Melanocyte of skin (primary cell): ENCODE measurements around the gene PSMA7. TPM values are rescaled to one million over a fixed set of nuclear protein-coding genes. Genes with fewer than 3 reads are reported as not detected.

Experiments used
- total RNA-seq, 2 donors: library from RNA; depleted of rRNA; stranded (reverse); fragments of >200 nt; gene quantifications; 2 replicates each; pipeline ENCODE4 v1.2.3, GENCODE V29; 2012

Gene PSMA7
- 100 to 1,000 TPM; 331 to 446 TPM for total RNA-seq

DNA sequence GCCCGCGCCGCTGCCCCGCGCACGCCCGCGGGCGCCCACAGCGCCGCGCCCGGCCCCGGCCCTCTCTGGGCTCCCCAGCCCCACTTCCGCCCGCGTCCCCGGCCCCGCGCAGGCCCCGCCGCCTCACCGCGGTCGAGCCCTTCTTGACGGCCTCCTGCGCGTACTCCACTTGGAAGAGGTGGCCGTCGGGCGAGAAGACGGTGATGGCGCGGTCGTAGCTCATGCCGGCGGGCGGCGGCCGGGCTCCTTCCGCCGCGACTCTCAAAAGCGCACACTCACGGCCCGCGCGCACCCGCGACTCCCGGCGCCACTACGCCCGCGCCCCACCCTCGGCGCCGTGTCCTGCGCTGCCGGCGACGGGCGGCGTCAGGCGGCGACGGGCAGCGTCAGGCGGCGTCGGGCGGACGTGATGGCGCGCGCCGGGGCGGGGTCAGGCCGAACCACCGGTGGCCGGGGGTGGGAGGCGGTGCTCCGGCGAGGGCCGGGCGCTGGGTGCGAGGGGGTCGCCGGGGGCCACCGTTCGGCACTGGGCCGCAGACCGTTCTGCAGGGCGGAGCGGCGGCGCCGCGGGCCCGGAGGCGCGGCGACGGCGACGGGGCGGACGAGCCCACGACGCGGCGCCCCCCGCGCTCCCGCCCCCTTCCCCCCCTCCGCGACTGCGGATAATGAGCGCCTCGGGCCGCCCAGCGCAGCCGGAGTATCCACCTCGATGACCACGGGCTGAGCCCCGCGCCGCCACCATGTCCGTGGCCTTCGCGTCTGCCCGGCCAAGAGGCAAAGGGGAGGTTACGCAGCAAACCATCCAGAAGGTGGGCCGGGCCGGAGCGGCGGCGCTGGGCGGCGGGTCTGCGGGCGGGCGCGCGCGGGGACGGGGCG lies at the start of gene PSMA7, which contains the start of gene SS18L1:
PSMA7 (minus strand) TSS at position 314 of the 876 bp plus-strand sequence; CDS start at position 223, 91 bp downstream.
SS18L1 (plus strand) TSS at position 689 of the 876 bp plus-strand sequence; CDS start at position 741, 52 bp downstream.

DNA sequence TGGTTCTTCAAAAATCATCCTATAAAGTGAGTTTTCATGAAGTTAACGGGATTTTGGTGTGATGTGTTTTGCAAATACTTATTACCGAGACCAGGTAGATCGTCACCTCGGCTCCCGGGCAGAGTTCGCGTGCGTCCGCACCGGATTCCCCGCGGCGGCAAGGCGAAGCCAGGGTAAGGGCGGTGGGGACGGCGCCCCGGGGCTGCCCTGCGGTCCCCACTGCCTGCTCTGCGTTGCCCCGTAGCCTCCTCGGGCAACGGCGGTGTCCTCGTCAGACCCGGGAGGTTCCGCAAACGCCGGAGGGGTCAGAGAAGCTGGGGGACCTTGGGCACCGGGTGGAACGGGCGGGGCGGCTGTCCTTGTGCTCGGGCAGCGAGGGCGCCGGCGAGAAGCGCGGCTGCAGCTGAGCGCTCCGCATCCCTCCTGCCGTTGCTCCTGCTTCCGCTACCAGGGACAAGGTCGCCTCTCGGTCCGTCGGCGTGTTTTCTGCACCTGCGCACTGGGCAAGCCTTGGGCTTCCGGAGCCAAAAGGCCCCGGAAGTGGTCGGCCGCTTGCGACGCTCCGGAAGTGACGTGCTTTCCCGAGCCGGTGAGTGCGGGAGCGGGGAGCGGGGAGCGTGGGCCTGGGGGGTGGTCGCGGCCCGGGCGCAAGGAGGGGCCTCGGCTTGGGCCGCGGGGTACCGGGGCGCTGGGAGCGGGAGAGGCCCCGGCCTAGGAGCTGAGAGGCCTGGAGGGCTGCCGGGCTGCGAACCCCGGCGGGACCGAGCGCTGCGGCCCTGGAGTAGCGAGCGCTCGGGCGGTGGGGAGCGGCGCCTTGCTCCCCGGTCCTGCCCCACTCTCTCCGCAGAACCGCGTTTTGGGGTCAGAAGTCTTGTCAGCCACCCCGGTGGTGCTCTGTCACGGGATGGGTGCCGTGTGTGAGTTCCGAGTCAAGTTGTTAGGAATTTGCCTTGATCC lies 39.6 kb upstream of the PSMA7 start, which contains the start of gene MTG2:
MTG2 (plus strand) TSS at position 560 of the 957 bp plus-strand sequence. CDS start 10,393 bp downstream, outside the sequence.

DNA sequence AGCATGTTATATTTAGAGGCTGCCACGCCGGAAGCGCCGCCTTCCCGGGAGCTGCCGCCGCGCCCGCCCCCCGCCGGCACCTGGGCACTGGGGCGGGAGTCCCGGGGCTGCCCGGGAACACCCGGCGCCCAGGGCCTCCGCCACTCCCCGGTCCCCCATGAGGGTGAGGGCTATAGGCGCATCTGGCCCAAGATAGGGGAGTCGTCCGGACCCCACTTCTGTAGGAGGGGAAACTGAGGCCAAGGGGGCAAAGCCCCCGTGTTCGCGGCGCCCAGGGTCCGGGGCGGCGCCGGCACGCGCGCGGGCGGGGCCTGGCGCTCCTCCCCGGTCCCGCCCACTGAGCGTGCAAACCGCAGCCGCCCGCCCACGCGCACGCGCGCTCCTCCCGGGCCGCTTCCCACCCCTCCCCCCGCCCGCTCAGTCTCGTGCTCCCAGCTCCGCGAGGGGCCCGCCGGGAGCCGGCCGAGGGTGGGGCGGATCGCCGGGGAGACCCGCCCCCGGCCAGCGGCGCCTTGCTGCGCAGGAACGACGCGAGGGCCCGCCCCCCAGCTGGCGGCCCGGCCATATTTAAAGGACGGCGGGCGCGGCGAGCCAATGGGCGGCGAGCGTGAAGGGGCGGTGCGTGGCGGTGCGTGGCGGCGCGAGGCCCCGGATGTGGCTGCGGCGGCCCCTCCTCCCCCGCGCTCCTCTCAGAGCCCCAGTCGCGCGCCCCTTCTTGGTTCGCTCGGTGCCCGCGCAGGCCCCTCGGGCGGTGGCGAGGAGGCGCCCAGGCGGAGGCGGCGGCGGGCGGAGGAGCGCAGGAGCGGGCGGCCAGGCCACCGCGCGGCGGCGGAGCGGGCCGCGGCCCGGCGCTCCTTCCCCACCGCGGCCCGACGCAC lies 21.2 kb downstream of the PSMA7 start, which contains the start of gene LSM14B:
LSM14B (plus strand) TSS at position 700 of the 878 bp plus-strand sequence. CDS start 192 bp downstream, outside the sequence.

Other genes starting within 250 kb of the PSMA7 start
- gene TAF4, start 77.5 kb downstream of the PSMA7 start, total RNA-seq: 10 to 100 TPM in 1 of 2 donors, 1 to 10 TPM in 1; 5.2 to 11.3 TPM
- gene LSM14B, start 20.9 kb downstream of the PSMA7 start, total RNA-seq: 10 to 100 TPM; 31.0 to 31.6 TPM
- gene SS18L1, start 375 bp upstream of the PSMA7 start, total RNA-seq: 10 to 100 TPM; 14.3 to 15.8 TPM
- gene MTG2, start 39.6 kb upstream of the PSMA7 start, total RNA-seq: 10 to 100 TPM; 16.5 to 26.6 TPM
- gene HRH3, start 76.9 kb upstream of the PSMA7 start, total RNA-seq: not detected
- gene OSBPL2, start 95.1 kb upstream of the PSMA7 start, total RNA-seq: 10 to 100 TPM; 21.3 to 24.0 TPM
- gene ADRM1, start 159.6 kb upstream of the PSMA7 start, total RNA-seq: 100 to 1,000 TPM; 133 to 185 TPM
- gene LAMA5, start 223.9 kb upstream of the PSMA7 start, total RNA-seq: 1 to 10 TPM; 2.0 to 2.8 TPM
- 100 to 1,000 TPM; 230 to 299 TPM for gene RPS21, start 243.7 kb upstream of the PSMA7 start, total RNA-seq